H9 (cell line): ENCODE data around the gene STK35. TPM values are rescaled to one million over a fixed set of nuclear protein-coding genes. Genes with fewer than 3 reads are reported as not detected.

Source experiments
- DNase-seq: peaks from one replicate; pipeline ENCODE4 v3.0.0-alpha.2; 2017
- H2AFZ ChIP-seq: one replicate; pipeline ENCODE4 v1.6.1; 2013; ENCODE audit warnings: mild to moderate bottlenecking, low read length, control low read depth, moderate library complexity
- H2AK5ac ChIP-seq: 2 replicates; pipeline ENCODE4 v1.6.1; 2013; ENCODE audit warnings: low read length, control low read depth, mixed read lengths; ENCODE audit not compliant: insufficient read length
- H2BK120ac ChIP-seq: one replicate; pipeline ENCODE4 v1.6.1; 2013; ENCODE audit warnings: low read depth, mild to moderate bottlenecking, low read length, control low read depth, inconsistent platforms; ENCODE audit not compliant: poor library complexity, severe bottlenecking
- H2BK12ac ChIP-seq: 2 replicates; pipeline ENCODE4 v1.6.1; 2013; ENCODE audit warnings: low read length, control low read depth, mixed read lengths, low read depth; ENCODE audit not compliant: insufficient read length
- H2BK15ac ChIP-seq: 2 replicates; pipeline ENCODE4 v1.6.1; 2013; ENCODE audit warnings: low read depth, low read length, control low read depth
- H2BK20ac ChIP-seq: one replicate; pipeline ENCODE4 v1.6.1; 2013; ENCODE audit warnings: low read depth, mild to moderate bottlenecking, low read length, control low read depth, inconsistent platforms; ENCODE audit not compliant: poor library complexity, severe bottlenecking
- H2BK5ac ChIP-seq: 2 replicates; pipeline ENCODE4 v1.6.1; 2013; ENCODE audit warnings: low read length, control low read depth, mixed read lengths; ENCODE audit not compliant: insufficient read length
- H3K14ac ChIP-seq: 2 replicates; pipeline ENCODE4 v1.6.1; 2013; ENCODE audit warnings: low read length, control low read depth; ENCODE audit not compliant: insufficient read depth
- H3K18ac ChIP-seq: 2 replicates; pipeline ENCODE4 v1.6.1; 2013; ENCODE audit warnings: low read depth, mild to moderate bottlenecking, mixed read lengths, low read length, control low read depth; ENCODE audit not compliant: insufficient read length
- H3K23ac ChIP-seq: 2 replicates; pipeline ENCODE4 v1.6.1; 2013; ENCODE audit warnings: low read length, control low read depth, mixed read lengths, low read depth; ENCODE audit not compliant: insufficient read length
- H3K23me2 ChIP-seq: 2 replicates; pipeline ENCODE4 v1.6.1; 2013; ENCODE audit warnings: low read depth, mild to moderate bottlenecking, mixed read lengths, low read length, control low read depth; ENCODE audit not compliant: insufficient read length, poor library complexity, severe bottlenecking
- H3K27ac ChIP-seq: 2 replicates; pipeline ENCODE4 v1.5.1; 2013; ENCODE audit warnings: low read length, control low read depth, mixed read lengths, low read depth; ENCODE audit not compliant: insufficient read length
- H3K27me3 ChIP-seq: 2 replicates; pipeline ENCODE4 v1.6.1; 2013; ENCODE audit warnings: low read length, control low read depth, inconsistent platforms; ENCODE audit not compliant: insufficient read depth
- H3K4ac ChIP-seq: 2 replicates; pipeline ENCODE4 v1.6.1; 2013; ENCODE audit warnings: low read depth, mild to moderate bottlenecking, control low read depth, inconsistent platforms, low read length, moderate library complexity
- H3K4me1 ChIP-seq: 2 replicates; pipeline ENCODE4 v1.6.1; 2013; ENCODE audit warnings: low read length, control low read depth, inconsistent platforms; ENCODE audit not compliant: insufficient read depth
- H3K4me2 ChIP-seq: 2 replicates; pipeline ENCODE4 v1.6.1; 2013; ENCODE audit warnings: low read length, control low read depth, mixed read lengths; ENCODE audit not compliant: insufficient read length, insufficient read depth
- H3K56ac ChIP-seq: 2 replicates; pipeline ENCODE4 v1.6.1; 2013; ENCODE audit warnings: low read depth, mild to moderate bottlenecking, mixed read lengths, low read length, control low read depth; ENCODE audit not compliant: insufficient read length
- H3K79me1 ChIP-seq: 2 replicates; pipeline ENCODE4 v1.6.1; 2013; ENCODE audit warnings: low read depth, mild to moderate bottlenecking, moderate library complexity, low read length, control low read depth, inconsistent platforms; ENCODE audit not compliant: insufficient read depth, poor library complexity, severe bottlenecking
- H3K79me2 ChIP-seq: 2 replicates; pipeline ENCODE4 v1.6.1; 2013; ENCODE audit warnings: low read length, control low read depth, inconsistent platforms; ENCODE audit not compliant: insufficient read depth
- H3K9ac ChIP-seq: 2 replicates; pipeline ENCODE4 v1.6.1; 2013; ENCODE audit warnings: low read length, control low read depth, mixed read lengths; ENCODE audit not compliant: insufficient read length; ENCODE audit errors: extremely low read depth
- H3K9me3 ChIP-seq: one replicate; pipeline ENCODE4 v1.6.1; 2013; ENCODE audit warnings: low read depth, low read length, inconsistent platforms; ENCODE audit not compliant: control insufficient read depth
- H3T11ph ChIP-seq: one replicate; pipeline ENCODE4 v1.6.1; 2013; ENCODE audit warnings: mild to moderate bottlenecking, low read length, control low read depth, inconsistent platforms
- H4K20me1 ChIP-seq: one replicate; pipeline ENCODE4 v1.6.1; 2013; ENCODE audit not compliant: control insufficient read depth, insufficient read length, insufficient read depth
- H4K5ac ChIP-seq: 2 replicates; pipeline ENCODE4 v1.6.1; 2013; ENCODE audit warnings: low read depth, mild to moderate bottlenecking, mixed read lengths, low read length, control low read depth; ENCODE audit not compliant: insufficient read length
- H4K8ac ChIP-seq: replicated peaks from 2 replicates; pipeline ENCODE4 v1.6.1; 2013; ENCODE audit warnings: low read length, control low read depth, mixed read lengths, low read depth; ENCODE audit not compliant: insufficient read length
- H4K91ac ChIP-seq: 2 replicates; pipeline ENCODE4 v1.6.1; 2013; ENCODE audit warnings: low read depth, mild to moderate bottlenecking, moderate library complexity, mixed read lengths, low read length, control low read depth; ENCODE audit not compliant: insufficient read length
- H3K27ac Mint-ChIP-seq, 3 experiments: 2 replicates in 2 of 3; 3 replicates in 1 of 3; pipeline ENCODE4 v1.8.0; 2020 to 2021; ENCODE audit warnings: mixed read lengths in 3 of 3, mild to moderate bottlenecking in 1 of 3, moderate library complexity in 1 of 3
- H3K27me3 Mint-ChIP-seq: 2 replicates; pipeline ENCODE4 v1.8.0; 2021; ENCODE audit warnings: low read depth, mild to moderate bottlenecking, moderate library complexity, mixed read lengths
- H3K36me3 Mint-ChIP-seq, 3 experiments: 2 replicates in 2 of 3; 3 replicates in 1 of 3; pipeline ENCODE4 v1.8.0; 2020 to 2021; ENCODE audit warnings: low read depth in 3 of 3, mixed read lengths in 3 of 3; ENCODE audit not compliant: insufficient read depth in 1 of 3
- H3K4me1 Mint-ChIP-seq, 2 experiments: 2 replicates each; pipeline ENCODE4 v1.8.0; 2020; ENCODE audit warnings: mixed read lengths in 2 of 2
- H3K4me3 Mint-ChIP-seq, 2 experiments: 2 replicates in 1 of 2; 3 replicates in 1 of 2; pipeline ENCODE4 v1.8.0; 2020 to 2021; ENCODE audit warnings: mild to moderate bottlenecking in 2 of 2, mixed read lengths in 2 of 2, moderate library complexity in 1 of 2
- H3K9me3 Mint-ChIP-seq, 2 experiments: 2 replicates in 1 of 2; 3 replicates in 1 of 2; pipeline ENCODE4 v1.8.0; 2020; ENCODE audit warnings: mild to moderate bottlenecking in 2 of 2, mixed read lengths in 2 of 2, moderate library complexity in 1 of 2
- WGBS: extraction: QIAGEN DNeasy Blood & Tissue Kit; methylation state at CpG from one replicate; pipeline ENCODE4 v1.1.7; 2013; ENCODE audit warnings: missing lambda C conversion rate, low lambda C conversion rate, mixed read lengths; ENCODE audit not compliant: insufficient read length; ENCODE audit errors: extremely low coverage; 5-methylcytosine and 5-hydroxymethylcytosine counted together
- total RNA-seq: library from RNA; stranded (reverse); gene quantifications from 2 replicates; pipeline ENCODE4 v1.2.1, GENCODE V29; 2021
- TF ChIP-seq, protein P1 (sequence below): fragments of 200-600 bp; sonication (generic); conservative IDR thresholded peaks from 3 replicates; pipeline ENCODE4 v1.8.0; 2021; ENCODE audit warnings: antibody characterized with exemption, mild to moderate bottlenecking

The STK35 gene
- total RNA-seq, 1 experiment from 2014 or later: 66.2 TPM

DNA sequence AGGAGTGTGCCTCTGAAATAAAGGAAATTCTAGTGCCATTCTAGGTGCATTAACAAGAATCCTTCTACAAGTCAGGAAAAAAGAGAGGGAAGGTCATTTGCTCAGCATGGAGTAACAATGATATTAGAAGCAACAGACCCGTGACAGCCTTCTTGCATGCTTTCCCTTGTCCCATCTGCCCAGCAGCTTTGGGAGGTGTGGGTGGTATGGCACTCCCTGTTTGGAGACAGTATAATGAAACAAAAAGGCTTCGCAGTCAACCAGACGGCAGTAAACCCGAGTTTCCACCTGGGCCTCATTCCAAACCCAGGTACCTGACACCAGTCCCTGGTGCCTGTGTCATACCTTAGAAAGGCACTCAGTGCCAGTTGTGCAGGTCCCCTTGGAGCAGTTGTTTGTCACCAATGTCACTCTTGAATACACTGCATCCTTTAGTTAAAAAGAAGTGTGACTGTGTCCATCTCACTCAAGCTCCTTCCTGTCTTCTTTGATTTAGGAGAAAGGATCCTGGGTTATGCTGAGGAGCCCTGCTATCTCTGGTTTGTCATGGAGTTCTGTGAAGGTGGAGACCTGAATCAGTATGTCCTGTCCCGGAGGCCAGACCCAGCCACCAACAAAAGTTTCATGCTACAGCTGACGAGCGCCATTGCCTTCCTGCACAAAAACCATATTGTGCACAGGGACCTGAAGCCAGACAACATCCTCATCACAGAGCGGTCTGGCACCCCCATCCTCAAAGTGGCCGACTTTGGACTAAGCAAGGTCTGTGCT lies 14.7 kb downstream of the STK35 start:
- TF ChIP-seq, protein P1, sequence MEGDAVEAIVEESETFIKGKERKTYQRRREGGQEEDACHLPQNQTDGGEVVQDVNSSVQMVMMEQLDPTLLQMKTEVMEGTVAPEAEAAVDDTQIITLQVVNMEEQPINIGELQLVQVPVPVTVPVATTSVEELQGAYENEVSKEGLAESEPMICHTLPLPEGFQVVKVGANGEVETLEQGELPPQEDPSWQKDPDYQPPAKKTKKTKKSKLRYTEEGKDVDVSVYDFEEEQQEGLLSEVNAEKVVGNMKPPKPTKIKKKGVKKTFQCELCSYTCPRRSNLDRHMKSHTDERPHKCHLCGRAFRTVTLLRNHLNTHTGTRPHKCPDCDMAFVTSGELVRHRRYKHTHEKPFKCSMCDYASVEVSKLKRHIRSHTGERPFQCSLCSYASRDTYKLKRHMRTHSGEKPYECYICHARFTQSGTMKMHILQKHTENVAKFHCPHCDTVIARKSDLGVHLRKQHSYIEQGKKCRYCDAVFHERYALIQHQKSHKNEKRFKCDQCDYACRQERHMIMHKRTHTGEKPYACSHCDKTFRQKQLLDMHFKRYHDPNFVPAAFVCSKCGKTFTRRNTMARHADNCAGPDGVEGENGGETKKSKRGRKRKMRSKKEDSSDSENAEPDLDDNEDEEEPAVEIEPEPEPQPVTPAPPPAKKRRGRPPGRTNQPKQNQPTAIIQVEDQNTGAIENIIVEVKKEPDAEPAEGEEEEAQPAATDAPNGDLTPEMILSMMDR: no peak
- WGBS: no CpG with 5 or more reads among the region's 9 CpGs

More for the DNA sequence above, 14.7 kb downstream of the STK35 start:
- H3K4ac ChIP-seq: no peak overlapping the region
- peaks cover 17% of the 10 kb centered on the region; the same call in 1 of the 2 replicates for H3K79me2 ChIP-seq
- H3K79me1 ChIP-seq: peaks cover 8% of the 10 kb centered on the region
- peaks cover 2% of the 10 kb centered on the region for H4K20me1 ChIP-seq
- no peaks in the 10 kb centered on the region for H3K9me3 ChIP-seq
- no peak overlapping the region for H3K27ac Mint-ChIP-seq
- no peaks in the 10 kb centered on the region for H3K4me1 ChIP-seq
- no peak for DNase-seq
- H3K9ac ChIP-seq: no peak overlapping the region
- H2BK120ac ChIP-seq: no peak overlapping the region
- H4K8ac ChIP-seq: no peak overlapping the region
- H2BK12ac ChIP-seq: no peak overlapping the region
- no peaks in the 10 kb centered on the region for H3K27me3 ChIP-seq
- H3K4me2 ChIP-seq: no peak overlapping the region
- H3K18ac ChIP-seq: no peak overlapping the region
- no peak overlapping the region for H3T11ph ChIP-seq
- no peak overlapping the region for H3K14ac ChIP-seq
- no peak overlapping the region for H3K4me3 Mint-ChIP-seq
- no peak overlapping the region for H3K27ac ChIP-seq
- H3K36me3 Mint-ChIP-seq: peaks cover 29 to 62% (median 40%) of the 10 kb centered on the region in 3 experiments
- H3K23me2 ChIP-seq: no peaks in the 10 kb centered on the region
- H2BK5ac ChIP-seq: no peak overlapping the region
- H4K5ac ChIP-seq: no peak overlapping the region
- H4K91ac ChIP-seq: no peak overlapping the region
- H3K4me1 Mint-ChIP-seq: peaks cover 5 to 7% of the 10 kb centered on the region in 2 experiments
- H3K9me3 Mint-ChIP-seq: no peaks in the 10 kb centered on the region
- H2BK15ac ChIP-seq: no peak overlapping the region
- H3K27me3 Mint-ChIP-seq: no peaks in the 10 kb centered on the region
- no peak overlapping the region for H2AFZ ChIP-seq
- no peak overlapping the region for H3K56ac ChIP-seq
- no peak overlapping the region for H2AK5ac ChIP-seq
- no peak overlapping the region for H3K23ac ChIP-seq
- no peak overlapping the region for H2BK20ac ChIP-seq
